ENCODE results near the gene KDM2B. TPM values are rescaled to one million over a fixed set of nuclear protein-coding genes. Genes with fewer than 3 reads are reported as not detected.

KDM2B gene
- total and polyA plus RNA-seq, 2 of the 8 experiments (the other 6 are each of a cell fraction or from before 2014, with no cell fraction given), result 111 to 162 TPM

GRCh38 chr12:121440768-121441167 lies 140.1 kb downstream of the KDM2B start:
- Histone ChIP-seq H3K9ac (replicated peaks in 1 of 4; ENCODE audit: extremely low read depth in 1 of 4, low read depth in 3 of 4, low read length in 3 of 4) (no peak overlapping the region), H3K79me2 (ENCODE audit: control insufficient read depth in 1 of 2, insufficient read depth in 2 of 2, low read length in 2 of 2) (no peaks in the 10 kb centered on the region), H3K27ac (ENCODE audit: low read depth, low read length) (no peak overlapping the region), H3K23me2 (ENCODE audit: low read depth, low read length) (no peaks in the 10 kb centered on the region), H2BK12ac (ENCODE audit: low read depth, low read length) (no peak overlapping the region), H2BK120ac (replicated peaks; ENCODE audit: low read depth, low read length) (no peak overlapping the region), H2BK15ac (ENCODE audit: low read length) (no peak overlapping the region), H2AFZ (ENCODE audit: low read length) (no peak overlapping the region), H3K4ac (replicated peaks; ENCODE audit: insufficient read length, low read depth, low read length) (no peak overlapping the region), H3K4me2 (ENCODE audit: insufficient read depth in 1 of 2, low read depth in 2 of 2, low read length in 2 of 2) (no peak overlapping the region), H4K20me1 (replicated peaks in 1 of 2; ENCODE audit: control insufficient read depth in 1 of 2, insufficient read depth in 2 of 2, low read length in 2 of 2) (peaks cover 17 to 24% of the 10 kb centered on the region in 2 experiments), H3K18ac (ENCODE audit: extremely low read depth, low read length) (no peak overlapping the region), H4K91ac (replicated peaks; ENCODE audit: insufficient read length, low read length) (no peak overlapping the region), H2AK5ac (ENCODE audit: low read depth, low read length) (no peak overlapping the region), H4K8ac (ENCODE audit: extremely low read depth, insufficient read depth, low read length) (no peak overlapping the region; the same call in 1 of the 2 replicates), H2BK20ac (ENCODE audit: low read length) (no peak overlapping the region), H3K4me1 (replicated peaks in 1 of 4; ENCODE audit: control insufficient read depth in 3 of 4, insufficient read depth in 4 of 4, low read length in 3 of 4) (peaks cover 0 to 2% (median 0%) of the 10 kb centered on the region in 4 experiments; a peak in 4 of 7 replicates), H3K36me3 (ENCODE audit: control insufficient read depth in 2 of 4, insufficient read depth in 4 of 4, low read length in 3 of 4) (peaks cover 28 to 69% (median 53%) of the 10 kb centered on the region in 4 experiments), H3K79me1 (ENCODE audit: low read depth, low read length) (peaks cover 4% of the 10 kb centered on the region), H4K5ac (ENCODE audit: insufficient read length, low read depth, low read length) (no peak overlapping the region), H3K27me3 (replicated peaks in 1 of 4; ENCODE audit: control insufficient read depth in 3 of 4, extremely low read depth in 1 of 4, insufficient read depth in 3 of 4, low read length in 3 of 4) (no peaks in the 10 kb centered on the region), H2BK5ac (ENCODE audit: low read depth, low read length) (no peak overlapping the region; the same call in 1 of the 2 replicates), H3K4me3 (ENCODE audit: extremely low read depth in 1 of 4, insufficient read depth in 2 of 4, low read depth in 3 of 4, low read length in 4 of 4) (no peak overlapping the region), H3K23ac (ENCODE audit: insufficient read length) (no peak overlapping the region), H3K56ac (replicated peaks; ENCODE audit: insufficient read length, low read depth, low read length) (no peak overlapping the region), H3K9me3 (ENCODE audit: insufficient read depth in 2 of 2, low read depth in 1 of 2, low read length in 1 of 2) (no peaks in the 10 kb centered on the region), H3K14ac (ENCODE audit: insufficient read length) (no peak overlapping the region)
- DNase-seq (ENCODE audit: low read depth in 1 of 2, low spot score in 2 of 2), result no peak
- FAIRE-seq, result no peak
- ChIA-PET CTCF (ENCODE audit: partially characterized antibody) (interaction anchor here (0.6 to 7.0 kb wide), 9 partner anchors 10 to 250 kb away, joined by 3 to 129 read pairs (median 5); partner anchors contain the start of gene RNF34), POLR2A (ENCODE audit: partially characterized antibody) (interaction anchor here (1.7 to 1.9 kb wide), 2 partner anchors 18 to 88 kb away, joined by 4 to 8 read pairs; no protein-coding TSS in a partner anchor)
- TF ChIP-seq SIN3A (conservative IDR thresholded peaks at IDR 0.05 in 1 of 2, IDR thresholded peaks at IDR 0.05 in 1 of 2; ENCODE audit: low read depth in 1 of 2, low read length in 2 of 2) (no peak), SP4 (IDR thresholded peaks at IDR 0.05; ENCODE audit: low read length) (no peak), ASH2L (IDR thresholded peaks at IDR 0.05; ENCODE audit: low read length) (no peak), SIRT6 (IDR thresholded peaks at IDR 0.05; ENCODE audit: low read length) (no peak)
- 91% methylated on average over 15 of the region's 15 CpGs; no CpG with 5 or more reads in 1 of the 2 experiments for WGBS, 2 experiments (ENCODE audit: extremely low coverage in 1 of 2, insufficient coverage in 1 of 2, insufficient read length in 1 of 2, insufficient replicate concordance in 2 of 2, low coverage in 1 of 2, low lambda C conversion rate in 2 of 2, missing lambda C conversion rate in 1 of 2)
